Transverse colon (tissue), 4 donors: ENCODE results near the gene SHISA3. TPM values are rescaled to one million over a fixed set of nuclear protein-coding genes. Genes with fewer than 3 reads are reported as not detected.

Source experiments
- DNase-seq: peaks from one replicate; pipeline ENCODE4 v3.0.0-alpha.2; 2019
- H3K27ac ChIP-seq, 4 donors: fragments of 200-600 bp; sonication (generic); 2 replicates each; pipeline ENCODE4 v1.5.1; 2016 to 2018; ENCODE audit warnings: inconsistent platforms in 4 of 4
- H3K27me3 ChIP-seq: fragments of 200-600 bp; sonication (generic); 2 replicates; pipeline ENCODE4 v1.5.1; 2017; ENCODE audit warnings: inconsistent platforms
- H3K36me3 ChIP-seq, 4 donors: fragments of 200-600 bp; sonication (generic); 2 replicates each; pipeline ENCODE4 v1.5.1; 2017 to 2019; ENCODE audit warnings: inconsistent platforms in 4 of 4
- H3K4me1 ChIP-seq, 4 donors: fragments of 200-600 bp; sonication (generic); 2 replicates each; pipeline ENCODE4 v1.5.1; 2017 to 2020; ENCODE audit warnings: inconsistent platforms in 4 of 4
- H3K4me3 ChIP-seq, 4 donors: fragments of 200-600 bp; sonication (generic); 1 replicate in 1 of 4; 2 replicates in 3 of 4; pipeline versions ENCODE4 v1.5.1 to v1.6.1; 2017 to 2019; ENCODE audit warnings: inconsistent platforms in 4 of 4
- H3K9me3 ChIP-seq, 2 donors: fragments of 200-600 bp; sonication (generic); 2 replicates each; pipeline ENCODE4 v1.5.1; 2017 to 2019; ENCODE audit warnings: inconsistent platforms in 2 of 2
- EP300 ChIP-seq: sonication (generic); formaldehyde crosslinking; IDR thresholded peaks from one replicate; pipeline ENCODE4 v1.6.1; 2017; ENCODE audit warnings: antibody characterized with exemption, low read depth
- POLR2A ChIP-seq: fragments of 450-650 bp; IDR thresholded peaks from one replicate; pipeline ENCODE4 v1.6.1; 2016; ENCODE audit warnings: antibody characterized with exemption, mild to moderate bottlenecking, moderate library complexity
- POLR2AphosphoS5 ChIP-seq, 3 donors: sonication (generic); formaldehyde crosslinking; IDR thresholded peaks; one replicate each; pipeline ENCODE4 v1.6.1; 2016; ENCODE audit warnings: antibody characterized with exemption in 3 of 3
- whole genome bisulfite sequencing, 2 donors: methylation state at CpG; one replicate each; pipeline ENCODE4 v1.1.5; 2018; ENCODE audit warnings: low coverage in 1 of 2; 5-methylcytosine and 5-hydroxymethylcytosine counted together
- in situ Hi-C, 4 donors: fragments of 200-750 bp; cut with MboI; loops; one replicate each; pipeline versions ENCODE4 v1.15.0 to v1.15.1; 2017; ENCODE audit warnings: low sequenced_read_pairs in 3 of 4, low pct_ligation_motif_present in 1 of 4, low pct_unique_long_range_greater_than_20kb in 1 of 4
- intact Hi-C: fragments of 100-400 bp; cut with DNase I; formaldehyde crosslinking; loops from one replicate; pipeline ENCODE4 v1.15.1; 2023; ENCODE audit warnings: low total_unique reads
- total RNA-seq, 4 donors: library from RNA; depleted of rRNA; stranded (reverse); fragments of >200 nt; gene quantifications; one replicate each; pipeline ENCODE4 v1.1.0, GENCODE V29; 2016
- TF ChIP-seq, protein P1 (sequence below), 5 experiments: fragments of 200-600 bp in 3 of 5; fragments of 450-650 bp in 2 of 5; sonication (generic) in 3 of 5; IDR thresholded peaks; 1 replicate in 2 of 5; 2 replicates in 3 of 5; pipeline ENCODE4 v1.5.1; 2016 to 2017; ENCODE audit warnings: antibody characterized with exemption in 5 of 5, inconsistent platforms in 3 of 5, mild to moderate bottlenecking in 2 of 5, moderate library complexity in 1 of 5

The SHISA3 gene
- total RNA-seq, 4 donors from 2014 or later, result 1.1 to 1.7 (median 1.6) TPM; not detected in 1

DNA sequence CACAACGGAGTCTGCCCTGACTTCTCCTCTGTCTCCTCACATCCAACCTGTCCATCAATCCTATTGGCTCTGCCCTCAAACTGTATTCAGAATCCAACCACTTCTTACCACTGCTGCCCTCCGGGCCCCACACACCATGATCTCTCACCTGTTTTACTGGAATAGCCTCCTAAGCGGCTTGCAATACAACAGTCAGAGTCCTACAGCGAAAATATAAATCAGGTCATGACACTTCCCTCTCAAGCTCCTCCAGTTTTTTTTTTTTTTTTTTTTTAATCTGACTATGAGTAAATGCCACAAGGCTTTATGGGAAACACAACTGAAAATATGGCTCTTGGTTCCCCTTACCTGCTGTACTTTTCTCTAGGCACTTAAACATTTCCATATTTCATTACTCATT is 42.8 kb downstream of the SHISA3 start:
- Histone ChIP-seq H3K27me3 (no peaks in the 10 kb centered on the region), H3K9me3 (no peaks in the 10 kb centered on the region), H3K4me1 (no peaks in the 10 kb centered on the region), H3K4me3 (no peak overlapping the region), H3K27ac (no peak overlapping the region), H3K36me3 (peaks cover 0 to 16% (median 6%) of the 10 kb centered on the region in 4 donors)
- WGBS, 2 donors, result 95 to 98% methylated on average over 4 of the region's 4 CpGs
- no peak for DNase-seq
- TF ChIP-seq, protein P1, sequence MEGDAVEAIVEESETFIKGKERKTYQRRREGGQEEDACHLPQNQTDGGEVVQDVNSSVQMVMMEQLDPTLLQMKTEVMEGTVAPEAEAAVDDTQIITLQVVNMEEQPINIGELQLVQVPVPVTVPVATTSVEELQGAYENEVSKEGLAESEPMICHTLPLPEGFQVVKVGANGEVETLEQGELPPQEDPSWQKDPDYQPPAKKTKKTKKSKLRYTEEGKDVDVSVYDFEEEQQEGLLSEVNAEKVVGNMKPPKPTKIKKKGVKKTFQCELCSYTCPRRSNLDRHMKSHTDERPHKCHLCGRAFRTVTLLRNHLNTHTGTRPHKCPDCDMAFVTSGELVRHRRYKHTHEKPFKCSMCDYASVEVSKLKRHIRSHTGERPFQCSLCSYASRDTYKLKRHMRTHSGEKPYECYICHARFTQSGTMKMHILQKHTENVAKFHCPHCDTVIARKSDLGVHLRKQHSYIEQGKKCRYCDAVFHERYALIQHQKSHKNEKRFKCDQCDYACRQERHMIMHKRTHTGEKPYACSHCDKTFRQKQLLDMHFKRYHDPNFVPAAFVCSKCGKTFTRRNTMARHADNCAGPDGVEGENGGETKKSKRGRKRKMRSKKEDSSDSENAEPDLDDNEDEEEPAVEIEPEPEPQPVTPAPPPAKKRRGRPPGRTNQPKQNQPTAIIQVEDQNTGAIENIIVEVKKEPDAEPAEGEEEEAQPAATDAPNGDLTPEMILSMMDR (IDR thresholded peaks at IDR 0.05), result no peak
- TF ChIP-seq POLR2A, result no peak
- no peak for TF ChIP-seq EP300
- no peak for TF ChIP-seq POLR2AphosphoS5 (IDR thresholded peaks at IDR 0.05)
- intact Hi-C loops (no loop called here), in situ Hi-C loops (no loop called here)

DNA sequence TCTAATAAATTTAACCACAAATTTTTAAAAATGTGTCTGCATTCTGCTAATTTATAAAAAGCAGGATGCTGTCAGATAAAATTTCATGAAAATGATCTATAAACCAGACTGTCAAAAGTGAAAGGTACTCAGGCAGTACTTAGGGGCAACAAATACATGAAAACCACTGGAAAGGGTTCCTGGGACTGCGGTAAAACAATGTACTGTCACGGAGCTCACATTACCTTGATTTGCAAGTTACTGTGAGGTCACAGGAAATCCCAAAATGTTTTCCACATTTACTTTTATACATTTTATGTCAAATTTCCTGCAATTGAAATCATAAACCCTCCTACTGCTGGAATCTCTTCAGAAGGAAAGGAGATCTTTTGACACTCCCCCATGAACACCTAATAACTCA is 45.3 kb downstream of the SHISA3 start:
- DNase-seq, result no peak
- intact Hi-C loops, result no loop called here
- H3K4me1 ChIP-seq, result no peaks in the 10 kb centered on the region
- peaks cover 0 to 16% (median 7%) of the 10 kb centered on the region in 4 donors for H3K36me3 ChIP-seq
- no peak overlapping the region for H3K4me3 ChIP-seq
- no peaks in the 10 kb centered on the region for H3K9me3 ChIP-seq
- 88 to 97% methylated on average over 2 of the region's 2 CpGs for WGBS, 2 donors
- no peak overlapping the region for H3K27ac ChIP-seq
- in situ Hi-C loops, result no loop called here
- no peak for TF ChIP-seq POLR2AphosphoS5 (IDR thresholded peaks at IDR 0.05)
- TF ChIP-seq POLR2A, result no peak
- no peak for TF ChIP-seq EP300
- TF ChIP-seq, protein P1 (IDR thresholded peaks at IDR 0.05), result no peak
- no peaks in the 10 kb centered on the region for H3K27me3 ChIP-seq

DNA sequence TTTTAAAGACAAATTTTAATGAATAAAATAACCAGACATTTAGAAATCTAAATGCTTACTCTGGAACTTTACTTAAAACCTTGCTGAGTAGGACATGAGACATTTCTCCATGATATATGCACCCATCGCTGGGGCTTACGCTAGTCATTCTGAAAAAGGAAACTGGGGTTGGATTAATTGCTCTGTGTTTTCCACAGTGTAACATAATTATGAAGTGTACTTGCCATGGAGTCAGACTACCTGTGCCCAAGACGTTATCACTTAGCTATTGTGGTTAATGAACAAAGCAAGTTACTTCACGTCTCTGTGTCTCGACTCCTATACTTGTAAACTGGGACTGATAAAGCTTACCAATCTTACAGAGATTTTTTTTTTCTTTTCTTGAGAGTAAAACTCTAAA is 47.8 kb downstream of the SHISA3 start:
- intact Hi-C loops, result no loop called here
- Histone ChIP-seq H3K4me3 (no peak overlapping the region), H3K4me1 (no peaks in the 10 kb centered on the region), H3K27me3 (no peaks in the 10 kb centered on the region), H3K36me3 (peaks cover 0 to 13% (median 6%) of the 10 kb centered on the region in 4 donors), H3K9me3 (no peaks in the 10 kb centered on the region), H3K27ac (no peak overlapping the region)
- TF ChIP-seq EP300, result no peak
- TF ChIP-seq POLR2AphosphoS5 (IDR thresholded peaks at IDR 0.05), result no peak
- TF ChIP-seq, protein P1 (IDR thresholded peaks at IDR 0.05), result no peak
- no peak for TF ChIP-seq POLR2A
- in situ Hi-C loops, result no loop called here
- 82 to 90% methylated on average over 5 of the region's 5 CpGs for WGBS, 2 donors
- no peak for DNase-seq

DNA sequence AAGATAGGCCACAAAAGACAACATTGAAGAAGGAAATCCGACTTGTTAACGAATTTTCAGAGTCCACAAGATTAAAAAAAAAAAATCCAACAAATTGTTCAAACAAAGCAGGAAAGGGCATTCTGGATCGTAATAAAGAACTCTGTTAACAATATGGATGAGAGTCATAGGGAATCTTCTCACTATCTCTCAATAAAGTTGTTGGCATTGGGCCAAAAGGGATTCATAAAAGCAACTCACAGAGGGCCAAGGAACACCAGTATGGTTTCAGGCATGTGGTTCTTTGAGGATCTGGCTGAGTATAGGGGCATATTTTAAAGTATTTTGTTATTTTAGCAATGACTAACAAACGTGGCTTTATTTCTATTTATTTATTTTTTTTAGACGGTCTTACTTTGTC is 49.5 kb downstream of the SHISA3 start:
- WGBS, 2 donors, result 71% methylated on average over 5 of the region's 5 CpGs

More for the DNA sequence above, 49.5 kb downstream of the SHISA3 start:
- H3K4me3 ChIP-seq, result no peak overlapping the region
- peaks cover 0 to 22% (median 7%) of the 10 kb centered on the region in 4 donors for H3K36me3 ChIP-seq
- TF ChIP-seq, protein P1 (IDR thresholded peaks at IDR 0.05), result no peak
- no peak for TF ChIP-seq POLR2A
- TF ChIP-seq POLR2AphosphoS5 (IDR thresholded peaks at IDR 0.05), result no peak
- no peak for TF ChIP-seq EP300
- H3K4me1 ChIP-seq, result no peaks in the 10 kb centered on the region
- no peaks in the 10 kb centered on the region for H3K9me3 ChIP-seq
- no peak for DNase-seq
- H3K27ac ChIP-seq, result no peak overlapping the region
- in situ Hi-C loops, result no loop called here
- intact Hi-C loops, result no loop called here
- H3K27me3 ChIP-seq, result no peaks in the 10 kb centered on the region

Other genes starting within 250 kb of the SHISA3 start
- 1 to 10 TPM in 2 of 4 donors, under 1 TPM in 2; 0.27 to 2.6 (median 1.2) TPM for gene BEND4, start 244.8 kb upstream of the SHISA3 start, total RNA-seq